AML-193 (cell line): ENCODE results near the gene ADAMTSL3.

Experiments
- DNase-seq, 2 experiments: peaks; one replicate each; lab custom pipeline; 2025; lab: John Stamatoyannopoulos, UW

The ADAMTSL3 gene

DNA sequence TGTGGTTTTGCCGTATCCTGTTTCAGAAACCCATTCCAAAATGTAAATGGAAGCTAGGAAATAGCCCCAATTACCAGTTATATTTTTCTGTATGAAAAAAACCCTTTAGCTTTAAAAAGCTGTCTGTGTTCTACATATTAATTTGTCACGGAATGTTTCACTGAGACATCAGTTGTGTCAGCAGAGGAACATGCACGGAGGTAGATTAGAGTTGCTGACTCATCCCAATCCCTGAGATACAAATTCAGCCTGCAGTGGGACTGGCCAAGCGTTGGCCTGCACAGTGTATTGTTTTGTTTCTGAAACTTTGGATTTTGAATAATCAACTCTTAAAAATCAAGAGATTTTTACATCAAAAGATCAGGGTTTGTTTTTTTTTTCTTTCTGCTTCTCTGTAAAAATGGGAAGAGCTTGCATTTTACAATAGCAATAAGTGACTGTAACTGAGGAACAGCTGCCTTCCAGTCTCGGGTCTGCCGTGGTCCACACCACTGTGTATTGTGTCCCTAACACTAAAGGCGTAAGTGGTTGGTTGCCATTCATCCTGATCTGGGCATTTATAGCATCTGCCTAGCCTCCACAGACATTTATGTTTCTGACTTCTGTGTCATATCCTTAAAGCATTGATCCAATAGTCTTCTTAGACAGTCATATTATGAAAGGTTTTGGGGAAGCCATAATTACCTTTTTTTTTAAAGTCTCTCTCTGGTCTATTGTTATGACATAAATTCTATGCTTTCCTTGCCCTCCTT lies 218.1 kb downstream of the ADAMTSL3 start:
- no peak for DNase-seq

DNA sequence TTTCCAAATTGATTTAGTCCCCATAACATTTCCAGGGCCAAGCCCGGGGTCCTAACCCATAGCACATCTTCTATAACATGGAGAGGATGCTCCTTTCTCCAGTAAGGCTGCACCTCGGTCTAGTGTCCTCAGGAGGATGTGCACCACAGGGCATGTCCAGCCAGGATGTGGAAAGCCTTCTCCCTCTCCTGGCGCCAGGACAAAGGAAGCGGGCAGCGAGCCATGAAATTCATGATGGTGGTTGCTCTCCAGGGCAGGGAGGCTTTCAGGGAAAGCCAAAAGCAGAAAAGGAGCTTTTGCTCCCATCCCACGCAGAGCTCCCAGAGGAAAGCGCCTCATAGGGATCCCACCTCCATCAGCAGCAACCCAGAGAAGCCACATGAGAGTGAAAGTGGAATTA lies 220.0 kb downstream of the ADAMTSL3 start:
- DNase-seq, result no peak

DNA sequence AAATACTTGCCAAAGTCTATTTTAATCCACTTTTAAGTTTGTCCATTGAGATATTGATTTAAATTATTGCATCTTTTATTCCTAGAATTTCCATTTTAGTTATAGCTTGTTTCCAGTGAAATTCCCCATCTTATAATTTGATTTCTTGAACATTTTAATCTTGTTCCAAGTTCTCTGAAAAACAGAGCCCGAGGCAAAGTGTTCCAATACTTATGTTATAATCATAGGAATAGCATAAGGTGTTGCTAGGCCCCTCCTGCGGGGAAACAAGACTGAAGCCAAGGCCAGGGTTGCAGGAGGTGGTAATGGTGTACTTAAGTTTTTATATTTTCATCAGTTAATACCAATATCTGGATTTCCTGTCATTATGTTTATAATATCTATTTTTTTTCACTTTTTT lies 226.6 kb downstream of the ADAMTSL3 start:
- DNase-seq, result no peak

DNA sequence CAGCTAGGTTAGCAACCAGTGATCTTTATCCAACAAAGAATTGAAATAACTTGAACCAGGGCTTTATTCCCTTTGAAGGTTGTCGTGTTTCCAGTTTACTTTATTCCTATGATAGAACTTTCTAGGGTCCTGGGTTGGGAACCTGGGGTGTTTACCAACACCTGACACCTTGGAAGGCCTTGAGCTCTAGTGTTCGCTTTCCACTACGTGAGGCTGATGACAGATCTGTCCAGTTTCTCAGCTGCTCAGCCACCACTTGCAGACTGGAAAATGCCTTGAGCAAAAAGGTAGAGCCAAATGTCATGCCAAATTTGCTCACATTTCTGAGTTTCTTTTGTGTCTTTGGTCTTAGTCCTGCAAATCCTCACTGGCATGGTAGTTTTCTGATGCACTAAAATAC lies 227.2 kb downstream of the ADAMTSL3 start:
- no peak for DNase-seq

DNA sequence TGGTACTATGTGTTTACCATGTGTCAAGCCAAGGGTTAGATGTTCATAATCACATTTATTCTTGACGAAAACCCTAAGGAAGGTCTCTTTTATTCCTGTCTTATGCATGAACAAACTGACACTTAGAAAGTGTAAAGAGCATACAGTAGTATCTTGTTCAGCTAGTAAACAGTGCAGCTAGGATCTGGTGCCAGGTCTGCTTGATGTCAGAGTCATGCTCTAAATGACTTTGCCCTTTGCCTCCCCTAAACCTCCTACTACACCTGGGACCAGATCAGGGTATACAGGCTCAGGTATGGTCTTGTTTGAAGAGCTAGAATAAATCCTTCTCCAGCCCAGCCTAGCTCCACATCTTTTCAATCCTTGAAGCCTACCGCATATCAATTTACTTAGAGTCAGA lies 232.4 kb downstream of the ADAMTSL3 start:
- no peak for DNase-seq

DNA sequence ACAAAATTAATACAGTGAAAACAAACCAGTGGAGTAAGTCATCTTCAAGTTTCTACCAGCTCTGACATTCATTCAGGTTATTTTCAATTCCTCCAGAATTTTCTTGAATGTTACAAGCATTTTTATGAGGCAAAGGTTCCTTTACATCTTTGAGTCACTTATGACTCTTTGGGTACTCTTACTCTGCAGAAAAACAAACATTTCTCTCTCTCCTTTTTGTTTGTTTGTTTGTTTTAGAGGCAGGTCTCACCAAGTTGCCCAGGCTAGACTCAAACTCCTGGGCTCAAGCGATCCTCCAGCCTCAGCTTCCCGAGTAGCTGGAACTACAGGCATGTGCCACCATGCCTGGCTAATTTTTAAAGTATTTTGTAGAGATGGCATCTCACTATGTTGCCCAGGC lies 233.5 kb downstream of the ADAMTSL3 start:
- no peak for DNase-seq

DNA sequence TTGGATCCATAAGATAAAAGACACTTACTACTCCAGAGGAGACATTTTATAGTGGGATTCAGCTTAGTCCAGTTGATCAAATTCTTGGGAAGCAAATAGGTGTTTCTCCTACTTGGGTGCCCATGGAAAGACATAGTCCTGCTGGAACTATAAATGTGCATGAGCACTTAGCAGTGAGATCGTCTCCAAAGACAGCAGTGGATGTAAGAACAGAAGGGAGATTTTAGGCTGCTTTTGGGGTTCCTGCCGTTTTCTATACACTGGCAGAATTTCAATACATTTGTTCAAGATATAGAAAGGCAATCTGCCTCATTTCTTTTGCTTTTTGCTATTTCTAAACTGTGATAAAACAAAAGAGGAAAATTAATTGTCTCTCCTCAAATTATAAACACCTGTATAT lies 234.0 kb downstream of the ADAMTSL3 start:
- no peak for DNase-seq

DNA sequence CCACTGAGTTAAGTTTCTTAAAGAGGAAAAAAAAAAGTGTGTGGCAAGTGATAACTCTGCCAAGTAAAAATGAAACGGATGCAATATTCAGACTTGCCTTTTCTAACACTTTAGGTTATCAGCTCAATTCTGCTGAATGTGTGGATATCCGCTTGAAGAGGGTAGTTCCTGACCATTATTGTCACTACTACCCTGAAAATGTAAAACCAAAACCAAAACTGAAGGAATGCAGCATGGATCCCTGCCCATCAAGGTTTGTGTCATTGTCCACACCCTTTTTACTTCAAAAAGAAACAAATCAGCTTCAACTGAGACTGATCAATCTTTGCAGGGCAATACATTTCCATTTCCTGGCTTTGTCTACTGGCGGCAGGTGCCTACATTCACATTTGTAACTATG lies 236.1 kb downstream of the ADAMTSL3 start:
- DNase-seq, result no peak

DNA sequence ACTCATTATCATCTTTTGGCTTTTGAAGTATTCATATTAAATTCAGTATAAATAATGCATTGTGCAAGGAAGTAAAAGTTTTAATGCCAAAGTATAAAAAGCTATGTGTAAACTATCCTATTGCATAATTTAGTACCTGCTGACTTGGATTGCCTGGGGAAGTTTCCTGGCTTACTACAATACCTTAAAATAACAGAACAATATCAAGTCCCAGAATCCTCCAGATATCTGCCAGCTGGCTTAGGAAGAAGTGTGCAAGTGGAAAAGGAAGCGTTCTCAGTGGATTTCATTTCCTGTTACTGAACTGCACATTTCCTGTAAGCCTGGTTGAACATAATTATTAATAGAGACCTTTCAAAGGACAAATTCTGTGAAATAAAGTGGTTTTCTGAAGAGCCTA lies 236.7 kb downstream of the ADAMTSL3 start:
- DNase-seq, result no peak

DNA sequence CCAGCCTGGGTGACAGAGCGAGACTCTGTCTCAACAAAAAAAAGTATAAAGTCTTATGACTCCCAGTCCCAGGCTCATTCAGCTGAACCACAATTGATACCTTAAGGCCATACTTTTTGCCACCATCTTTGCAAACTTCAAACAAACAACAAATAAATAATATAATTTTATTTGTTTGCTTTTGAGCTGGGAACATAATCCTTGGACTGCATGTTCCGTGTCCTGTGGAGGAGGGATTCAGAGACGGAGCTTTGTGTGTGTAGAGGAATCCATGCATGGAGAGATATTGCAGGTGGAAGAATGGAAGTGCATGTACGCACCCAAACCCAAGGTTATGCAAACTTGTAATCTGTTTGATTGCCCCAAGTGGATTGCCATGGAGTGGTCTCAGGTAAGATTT lies 238.6 kb downstream of the ADAMTSL3 start:
- DNase-seq, result no peak

DNA sequence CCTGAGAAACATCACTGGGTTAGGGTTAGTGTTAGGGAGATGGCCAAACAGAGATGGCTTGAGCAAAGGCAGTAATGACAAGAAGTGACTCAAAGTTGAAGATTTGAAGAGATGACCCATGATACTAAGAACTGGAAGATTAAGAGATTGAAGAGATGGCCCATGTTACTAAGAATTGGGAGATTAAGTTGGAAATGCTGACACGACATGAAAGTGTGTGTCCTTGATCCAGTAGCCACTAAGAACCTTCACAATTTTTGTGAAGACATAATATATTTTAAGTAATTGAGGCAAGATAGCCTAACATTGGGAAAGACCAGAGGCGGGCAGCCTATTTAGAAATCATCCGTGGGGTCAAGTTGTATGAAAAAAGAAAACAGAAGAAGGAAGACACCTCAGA lies 239.4 kb downstream of the ADAMTSL3 start:
- DNase-seq, result no peak

DNA sequence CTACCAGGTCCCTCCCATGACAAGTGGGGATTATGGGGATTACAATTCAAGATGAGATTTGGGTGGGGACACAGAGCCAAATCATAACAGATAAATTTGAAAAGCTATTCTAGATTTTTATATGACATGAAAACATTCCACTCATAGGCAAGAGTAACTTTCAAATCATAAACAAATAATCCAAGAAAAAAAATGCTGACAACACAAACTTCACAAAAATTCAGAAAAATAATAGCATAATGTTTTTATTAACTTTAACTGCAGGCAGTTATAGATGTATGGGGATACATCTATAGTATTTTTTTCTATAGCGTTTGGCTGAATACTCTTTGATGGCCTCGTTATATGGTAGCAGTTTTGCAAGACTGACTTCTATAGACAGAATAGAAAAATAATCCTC lies 243.1 kb downstream of the ADAMTSL3 start:
- no peak for DNase-seq

DNA sequence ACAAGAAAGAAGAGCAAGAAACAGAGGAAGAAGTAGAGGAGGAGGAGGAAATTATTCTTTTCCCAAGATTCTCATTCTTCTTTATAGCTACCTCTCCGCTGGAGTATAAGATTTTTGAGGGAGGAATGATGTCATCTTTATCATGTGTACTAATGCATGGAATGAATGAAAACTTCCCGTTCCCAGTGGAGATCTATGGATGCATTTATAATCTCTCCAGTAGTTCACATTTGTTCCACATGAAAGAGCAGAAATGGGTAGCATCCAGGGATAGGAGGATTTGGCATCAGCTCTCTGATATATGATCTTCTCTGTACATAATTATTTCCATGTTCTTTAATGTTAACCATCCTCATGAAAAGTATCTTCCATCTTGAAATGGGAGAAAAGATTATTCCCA lies 244.4 kb downstream of the ADAMTSL3 start:
- DNase-seq, result no peak

DNA sequence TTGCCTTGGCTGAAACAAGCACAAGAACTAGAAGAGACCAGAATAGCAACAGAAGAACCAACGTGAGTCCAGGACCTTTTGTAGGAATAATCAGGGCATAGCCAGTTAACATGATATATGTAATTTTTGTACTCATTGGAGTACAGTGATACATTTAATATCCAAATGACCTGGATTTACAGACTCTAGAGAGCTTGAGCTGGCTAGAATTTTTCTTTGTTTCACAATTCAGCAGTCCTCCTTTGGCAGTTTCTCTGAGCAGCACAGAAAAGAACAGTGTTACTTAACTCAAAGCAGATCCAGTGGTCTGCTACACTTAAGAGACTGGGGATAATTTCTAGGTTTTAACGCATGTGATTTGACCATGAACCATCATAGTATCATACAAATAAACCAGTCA lies 245.7 kb downstream of the ADAMTSL3 start:
- no peak for DNase-seq

DNA sequence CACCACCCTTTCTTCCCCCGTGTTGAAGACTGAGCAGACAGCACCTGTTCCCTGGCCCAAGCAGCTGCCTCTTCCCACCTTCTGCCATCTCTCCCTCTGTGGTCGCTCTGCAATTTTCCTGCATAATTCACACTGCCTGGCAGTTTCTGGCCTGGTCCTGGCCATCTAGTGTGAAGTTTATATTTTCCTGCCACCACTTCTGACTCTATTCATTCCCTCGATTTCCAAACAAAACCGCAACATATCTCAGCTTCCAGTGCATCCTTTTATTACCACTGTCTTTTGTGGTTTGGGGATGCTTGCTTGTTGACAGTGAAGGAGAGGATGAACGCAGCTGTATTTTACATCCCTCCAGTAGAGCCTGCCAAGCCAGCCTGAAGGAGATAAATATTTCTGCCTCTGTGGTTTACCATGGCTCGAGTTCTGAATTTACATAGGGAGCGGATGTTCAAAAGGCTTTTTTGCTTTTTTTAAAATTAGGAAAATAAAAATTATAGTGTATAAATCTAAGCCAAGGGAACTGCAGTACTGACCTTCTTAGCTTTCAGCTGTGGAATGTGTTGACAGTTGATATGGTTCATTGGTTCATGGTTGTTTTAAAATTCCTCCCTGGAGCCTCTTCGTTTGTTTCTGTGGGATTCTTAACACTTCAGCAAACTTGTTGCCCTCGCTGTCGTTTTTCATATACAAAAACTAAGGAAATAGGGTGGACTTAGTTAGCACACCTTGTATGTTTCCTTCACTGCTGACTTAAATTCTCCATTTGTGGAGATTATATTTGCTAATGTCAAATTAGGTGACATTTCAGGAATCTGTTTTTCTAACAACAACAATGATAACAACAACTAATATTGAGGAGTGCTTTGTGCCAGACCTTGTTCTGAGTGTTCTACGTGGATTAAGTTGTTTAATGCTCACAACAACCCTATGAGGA lies 250.5 kb downstream of the ADAMTSL3 start:
- no peak for DNase-seq

DNA sequence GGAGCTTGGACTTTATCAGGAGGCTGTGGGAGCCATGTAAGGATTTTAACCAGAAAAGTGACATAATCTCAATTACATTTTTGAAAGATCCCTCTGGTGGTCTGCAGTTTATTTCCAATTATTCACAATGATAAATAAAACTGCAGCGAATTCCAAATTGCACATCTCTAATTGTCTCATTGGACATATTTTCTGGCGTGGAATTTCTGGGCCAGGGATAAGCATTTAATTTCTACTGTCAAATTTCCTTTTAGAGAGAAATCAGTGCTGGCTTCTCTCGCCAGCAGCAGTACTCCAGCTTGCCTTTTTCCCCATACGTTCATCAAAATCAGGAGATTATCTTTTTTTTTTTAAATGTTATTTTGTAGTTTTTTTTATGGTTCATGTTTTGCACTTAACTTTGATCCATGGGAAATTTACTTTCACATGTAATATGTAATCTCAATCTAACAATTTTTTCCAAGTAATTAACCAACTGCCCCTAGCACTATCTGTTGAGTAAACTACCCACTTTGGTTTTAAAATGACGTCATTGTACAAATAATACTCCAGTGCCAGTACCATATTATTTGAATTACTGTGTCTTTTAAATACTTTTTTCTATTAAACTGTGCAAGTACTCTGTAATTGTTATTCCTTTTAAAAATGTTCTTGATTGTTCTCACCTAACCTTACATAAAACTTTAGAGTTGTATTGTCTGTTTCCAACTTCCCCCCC lies 251.8 kb downstream of the ADAMTSL3 start:
- no peak for DNase-seq

DNA sequence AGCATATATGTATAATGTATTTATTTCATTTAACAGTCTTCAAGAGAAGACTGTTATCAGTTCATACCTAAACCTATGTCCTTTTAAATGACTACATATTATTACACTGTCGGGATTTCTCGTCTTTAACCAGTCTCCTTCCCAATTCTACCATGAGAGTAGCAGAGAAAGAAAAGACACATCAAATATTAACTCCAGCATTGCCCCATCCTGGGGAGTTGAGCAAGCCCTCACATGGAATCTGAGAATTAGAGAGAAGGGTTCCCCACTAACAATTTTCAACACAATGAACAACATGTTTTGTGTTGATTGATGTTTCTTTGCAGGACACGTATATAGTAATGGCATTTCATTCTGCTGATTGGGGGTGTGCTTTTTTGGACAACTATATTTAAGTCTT lies 257.4 kb downstream of the ADAMTSL3 start:
- no peak for DNase-seq

DNA sequence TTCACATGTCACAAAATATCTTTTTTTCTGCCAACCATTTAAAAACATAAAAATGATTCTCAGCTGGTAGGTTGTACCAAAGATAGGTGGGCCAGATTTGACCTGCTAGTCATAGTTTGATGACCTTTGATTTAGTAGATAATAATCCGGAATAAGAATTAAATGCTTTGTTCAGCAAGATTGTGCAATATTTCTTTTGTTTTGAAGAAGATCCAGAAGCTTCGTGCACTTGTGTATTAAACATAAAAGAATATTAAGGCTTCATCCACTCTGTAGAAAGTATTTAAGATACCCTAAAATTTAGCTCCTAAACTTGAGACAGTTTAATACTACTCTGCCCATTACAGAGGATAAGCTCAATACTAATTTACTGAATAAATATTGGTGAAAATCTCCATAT lies 258.4 kb downstream of the ADAMTSL3 start:
- no peak for DNase-seq

DNA sequence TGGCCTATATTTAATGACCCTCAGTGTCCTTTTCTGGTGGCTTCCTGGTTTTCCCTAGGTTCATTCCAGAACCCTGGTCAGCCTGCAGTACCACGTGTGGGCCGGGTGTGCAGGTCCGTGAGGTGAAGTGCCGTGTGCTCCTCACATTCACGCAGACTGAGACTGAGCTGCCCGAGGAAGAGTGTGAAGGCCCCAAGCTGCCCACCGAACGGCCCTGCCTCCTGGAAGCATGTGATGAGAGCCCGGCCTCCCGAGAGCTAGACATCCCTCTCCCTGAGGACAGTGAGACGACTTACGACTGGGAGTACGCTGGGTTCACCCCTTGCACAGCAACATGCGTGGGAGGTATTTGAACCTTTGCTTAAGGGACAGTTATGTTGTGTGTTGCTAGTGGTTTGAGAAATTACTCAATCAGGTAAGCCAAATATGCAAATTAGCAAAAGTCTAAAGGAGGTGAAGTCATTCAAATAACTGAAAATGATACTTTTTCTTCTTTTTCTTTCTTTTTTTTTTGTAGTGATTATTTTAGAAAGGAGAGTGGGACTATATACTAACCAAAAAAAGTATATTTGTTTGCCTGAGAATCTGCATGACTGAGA lies 259.2 kb downstream of the ADAMTSL3 start:
- no peak for DNase-seq

DNA sequence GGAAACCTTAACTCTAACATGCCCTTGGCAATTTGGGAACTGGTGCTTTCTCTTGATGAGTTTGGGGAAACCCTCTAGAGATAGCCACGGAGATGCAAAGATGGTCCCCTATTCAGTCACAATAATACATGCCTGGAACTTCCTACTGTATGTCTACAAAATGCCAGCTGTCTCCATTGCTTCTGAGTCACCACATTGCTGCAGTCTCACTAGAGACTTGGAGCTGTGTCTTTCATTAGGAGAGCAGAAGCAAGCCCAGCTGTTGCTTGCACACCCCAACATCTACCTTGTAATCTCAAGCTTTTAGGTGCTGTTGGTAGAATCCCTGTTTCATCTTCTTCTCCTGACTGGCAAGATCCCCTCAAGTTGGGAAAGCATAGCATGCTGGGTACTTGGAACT lies 261.0 kb downstream of the ADAMTSL3 start:
- no peak for DNase-seq

DNA sequence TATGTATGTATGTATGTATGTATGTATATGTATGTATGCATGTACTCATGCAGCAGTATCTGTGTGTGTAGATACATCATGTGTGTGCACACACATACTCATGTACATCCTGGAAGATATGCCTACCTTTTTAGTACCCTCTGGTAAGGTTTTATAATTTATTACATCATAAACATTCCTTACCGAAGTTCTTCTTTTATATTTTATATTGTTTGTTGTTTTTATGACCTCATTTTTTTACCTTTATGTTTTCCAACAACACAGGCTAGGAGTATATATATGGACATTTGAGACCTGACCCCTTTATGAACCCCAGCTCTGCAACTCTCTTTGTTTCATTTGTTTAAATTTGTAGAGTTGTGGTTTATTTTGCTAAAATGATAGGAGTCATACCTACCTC lies 263.5 kb downstream of the ADAMTSL3 start:
- no peak for DNase-seq

DNA sequence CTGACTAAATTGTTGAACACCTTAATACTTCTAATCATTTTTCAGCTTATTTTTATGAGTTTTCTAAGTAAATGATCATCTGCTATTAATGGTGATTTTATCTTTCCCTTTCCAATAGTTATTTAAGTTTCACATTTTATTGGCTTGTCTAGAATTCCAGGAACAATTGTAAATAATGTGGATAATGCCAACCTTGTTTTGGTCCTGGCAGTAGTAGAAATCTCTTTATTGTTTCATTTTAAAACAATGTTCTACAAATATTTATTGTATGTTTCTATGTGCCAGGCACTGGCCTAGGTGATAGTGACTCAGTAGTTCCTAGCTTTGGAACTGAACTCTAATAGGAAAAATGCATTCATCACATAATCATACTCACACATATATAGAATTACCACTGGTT lies 264.1 kb downstream of the ADAMTSL3 start:
- no peak for DNase-seq
